Femur (tissue), 1 donor: Measurements from ENCODE around the gene SMARCA1.

ENCODE experiments used
- DNase-seq: peaks from one replicate; pipeline ENCODE4 v3.0.0-alpha.2; 2017

The SMARCA1 gene

GRCh38 chrX:129525896-129526295 lies 2.6 kb upstream of the SMARCA1 start:
- no peak for DNase-seq

- DNase-seq: no peak
Measured at GRCh38 chrX:129525162-129525561, 1.9 kb upstream of the SMARCA1 start.

GRCh38 chrX:129524250-129524850 lies 1.1 kb upstream of the SMARCA1 start:
- no peak for DNase-seq

- DNase-seq: peak; percentile 80
Measured at GRCh38 chrX:129522184-129523078, 859 bp downstream of the SMARCA1 start.

- no peak for DNase-seq
Measured at GRCh38 chrX:129520151-129520550, 3.1 kb downstream of the SMARCA1 start.

- no peak for DNase-seq
Measured at GRCh38 chrX:129516402-129516801, 6.9 kb downstream of the SMARCA1 start.

- DNase-seq: no peak
Measured at GRCh38 chrX:129512409-129512808, 10.9 kb downstream of the SMARCA1 start.

- DNase-seq: no peak
Measured at GRCh38 chrX:129511689-129512088, 11.6 kb downstream of the SMARCA1 start.

GRCh38 chrX:129510331-129510730 lies 13.0 kb downstream of the SMARCA1 start:
- no peak for DNase-seq

- no peak for DNase-seq
Measured at GRCh38 chrX:129497146-129497843, 26.0 kb downstream of the SMARCA1 start.

GRCh38 chrX:129496625-129497024 lies 26.7 kb downstream of the SMARCA1 start:
- no peak for DNase-seq

GRCh38 chrX:129495900-129496299 lies 27.4 kb downstream of the SMARCA1 start:
- no peak for DNase-seq

GRCh38 chrX:129494887-129495286 lies 28.4 kb downstream of the SMARCA1 start:
- DNase-seq: no peak

GRCh38 chrX:129493643-129494042 lies 29.6 kb downstream of the SMARCA1 start:
- DNase-seq: no peak

- DNase-seq: no peak
Measured at GRCh38 chrX:129490330-129490729, 33.0 kb downstream of the SMARCA1 start.

- DNase-seq: no peak
Measured at GRCh38 chrX:129488359-129488758, 34.9 kb downstream of the SMARCA1 start.

GRCh38 chrX:129480889-129481288 lies 42.4 kb downstream of the SMARCA1 start:
- DNase-seq: no peak

GRCh38 chrX:129478516-129478915 lies 44.8 kb downstream of the SMARCA1 start:
- peak; percentile 35 for DNase-seq

- no peak for DNase-seq
Measured at GRCh38 chrX:129472116-129472515, 51.2 kb downstream of the SMARCA1 start.

- DNase-seq: no peak
Measured at GRCh38 chrX:129462707-129463106, 60.6 kb downstream of the SMARCA1 start.

GRCh38 chrX:129461801-129462456 lies 61.4 kb downstream of the SMARCA1 start:
- no peak for DNase-seq

GRCh38 chrX:129452523-129452922 lies 70.8 kb downstream of the SMARCA1 start:
- DNase-seq: no peak

GRCh38 chrX:129450123-129450522 lies 73.2 kb downstream of the SMARCA1 start:
- no peak for DNase-seq
